ENCODE data around the gene FNBP1.

DNA sequence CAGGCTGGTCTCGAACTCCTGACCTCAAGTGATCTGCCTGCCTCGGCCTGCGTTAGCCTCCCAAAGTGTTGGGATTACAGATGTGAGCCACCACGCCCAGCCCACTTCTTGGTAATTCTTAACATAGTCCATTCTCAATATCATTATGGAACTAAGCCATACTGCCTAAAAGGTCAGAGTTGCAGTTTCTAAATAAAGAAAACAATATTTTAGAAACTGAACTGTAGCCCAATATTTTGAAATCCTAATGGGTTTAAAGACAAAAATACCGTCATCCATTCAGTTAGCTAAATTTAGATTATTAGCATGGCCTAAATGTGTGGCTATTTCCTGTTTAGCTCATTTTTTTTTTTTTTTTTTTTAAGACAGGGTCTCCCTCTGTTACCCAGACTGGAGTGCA lies 108.2 kb downstream of the FNBP1 start:
- TF ChIP-seq EMX1 (CRISPR knock-in tag; IDR thresholded peaks at IDR 0.05) (no peak), CREB1 (CRISPR knock-in tag; IDR thresholded peaks at IDR 0.05) (no peak), FOXK1 (CRISPR knock-in tag; IDR thresholded peaks at IDR 0.05) (no peak), ZBTB21 (CRISPR knock-in tag; IDR thresholded peaks at IDR 0.05; ENCODE audit: borderline replicate concordance) (no peak), JUN (CRISPR knock-in tag; IDR thresholded peaks at IDR 0.05) (no peak), ESRRA (CRISPR knock-in tag; IDR thresholded peaks at IDR 0.05; ENCODE audit: borderline replicate concordance) (no peak)
- TF ChIP-seq, protein P1, sequence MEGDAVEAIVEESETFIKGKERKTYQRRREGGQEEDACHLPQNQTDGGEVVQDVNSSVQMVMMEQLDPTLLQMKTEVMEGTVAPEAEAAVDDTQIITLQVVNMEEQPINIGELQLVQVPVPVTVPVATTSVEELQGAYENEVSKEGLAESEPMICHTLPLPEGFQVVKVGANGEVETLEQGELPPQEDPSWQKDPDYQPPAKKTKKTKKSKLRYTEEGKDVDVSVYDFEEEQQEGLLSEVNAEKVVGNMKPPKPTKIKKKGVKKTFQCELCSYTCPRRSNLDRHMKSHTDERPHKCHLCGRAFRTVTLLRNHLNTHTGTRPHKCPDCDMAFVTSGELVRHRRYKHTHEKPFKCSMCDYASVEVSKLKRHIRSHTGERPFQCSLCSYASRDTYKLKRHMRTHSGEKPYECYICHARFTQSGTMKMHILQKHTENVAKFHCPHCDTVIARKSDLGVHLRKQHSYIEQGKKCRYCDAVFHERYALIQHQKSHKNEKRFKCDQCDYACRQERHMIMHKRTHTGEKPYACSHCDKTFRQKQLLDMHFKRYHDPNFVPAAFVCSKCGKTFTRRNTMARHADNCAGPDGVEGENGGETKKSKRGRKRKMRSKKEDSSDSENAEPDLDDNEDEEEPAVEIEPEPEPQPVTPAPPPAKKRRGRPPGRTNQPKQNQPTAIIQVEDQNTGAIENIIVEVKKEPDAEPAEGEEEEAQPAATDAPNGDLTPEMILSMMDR (IDR thresholded peaks at IDR 0.05) = no peak
- TF ChIP-seq, protein P2, sequence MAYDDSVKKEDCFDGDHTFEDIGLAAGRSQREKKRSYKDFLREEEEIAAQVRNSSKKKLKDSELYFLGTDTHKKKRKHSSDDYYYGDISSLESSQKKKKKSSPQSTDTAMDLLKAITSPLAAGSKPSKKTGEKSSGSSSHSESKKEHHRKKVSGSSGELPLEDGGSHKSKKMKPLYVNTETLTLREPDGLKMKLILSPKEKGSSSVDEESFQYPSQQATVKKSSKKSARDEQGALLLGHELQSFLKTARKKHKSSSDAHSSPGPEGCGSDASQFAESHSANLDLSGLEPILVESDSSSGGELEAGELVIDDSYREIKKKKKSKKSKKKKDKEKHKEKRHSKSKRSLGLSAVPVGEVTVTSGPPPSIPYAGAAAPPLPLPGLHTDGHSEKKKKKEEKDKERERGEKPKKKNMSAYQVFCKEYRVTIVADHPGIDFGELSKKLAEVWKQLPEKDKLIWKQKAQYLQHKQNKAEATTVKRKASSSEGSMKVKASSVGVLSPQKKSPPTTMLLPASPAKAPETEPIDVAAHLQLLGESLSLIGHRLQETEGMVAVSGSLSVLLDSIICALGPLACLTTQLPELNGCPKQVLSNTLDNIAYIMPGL (CRISPR knock-in tag; IDR thresholded peaks at IDR 0.05) = no peak
- TF ChIP-seq, protein P3, sequence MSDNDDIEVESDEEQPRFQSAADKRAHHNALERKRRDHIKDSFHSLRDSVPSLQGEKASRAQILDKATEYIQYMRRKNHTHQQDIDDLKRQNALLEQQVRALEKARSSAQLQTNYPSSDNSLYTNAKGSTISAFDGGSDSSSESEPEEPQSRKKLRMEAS (CRISPR knock-in tag; IDR thresholded peaks at IDR 0.05) = no peak
- TF ChIP-seq, protein P4, sequence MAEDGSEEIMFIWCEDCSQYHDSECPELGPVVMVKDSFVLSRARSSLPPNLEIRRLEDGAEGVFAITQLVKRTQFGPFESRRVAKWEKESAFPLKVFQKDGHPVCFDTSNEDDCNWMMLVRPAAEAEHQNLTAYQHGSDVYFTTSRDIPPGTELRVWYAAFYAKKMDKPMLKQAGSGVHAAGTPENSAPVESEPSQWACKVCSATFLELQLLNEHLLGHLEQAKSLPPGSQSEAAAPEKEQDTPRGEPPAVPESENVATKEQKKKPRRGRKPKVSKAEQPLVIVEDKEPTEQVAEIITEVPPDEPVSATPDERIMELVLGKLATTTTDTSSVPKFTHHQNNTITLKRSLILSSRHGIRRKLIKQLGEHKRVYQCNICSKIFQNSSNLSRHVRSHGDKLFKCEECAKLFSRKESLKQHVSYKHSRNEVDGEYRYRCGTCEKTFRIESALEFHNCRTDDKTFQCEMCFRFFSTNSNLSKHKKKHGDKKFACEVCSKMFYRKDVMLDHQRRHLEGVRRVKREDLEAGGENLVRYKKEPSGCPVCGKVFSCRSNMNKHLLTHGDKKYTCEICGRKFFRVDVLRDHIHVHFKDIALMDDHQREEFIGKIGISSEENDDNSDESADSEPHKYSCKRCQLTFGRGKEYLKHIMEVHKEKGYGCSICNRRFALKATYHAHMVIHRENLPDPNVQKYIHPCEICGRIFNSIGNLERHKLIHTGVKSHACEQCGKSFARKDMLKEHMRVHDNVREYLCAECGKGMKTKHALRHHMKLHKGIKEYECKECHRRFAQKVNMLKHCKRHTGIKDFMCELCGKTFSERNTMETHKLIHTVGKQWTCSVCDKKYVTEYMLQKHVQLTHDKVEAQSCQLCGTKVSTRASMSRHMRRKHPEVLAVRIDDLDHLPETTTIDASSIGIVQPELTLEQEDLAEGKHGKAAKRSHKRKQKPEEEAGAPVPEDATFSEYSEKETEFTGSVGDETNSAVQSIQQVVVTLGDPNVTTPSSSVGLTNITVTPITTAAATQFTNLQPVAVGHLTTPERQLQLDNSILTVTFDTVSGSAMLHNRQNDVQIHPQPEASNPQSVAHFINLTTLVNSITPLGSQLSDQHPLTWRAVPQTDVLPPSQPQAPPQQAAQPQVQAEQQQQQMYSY (CRISPR knock-in tag; IDR thresholded peaks at IDR 0.05) = no peak
- TF ChIP-seq, protein P5, sequence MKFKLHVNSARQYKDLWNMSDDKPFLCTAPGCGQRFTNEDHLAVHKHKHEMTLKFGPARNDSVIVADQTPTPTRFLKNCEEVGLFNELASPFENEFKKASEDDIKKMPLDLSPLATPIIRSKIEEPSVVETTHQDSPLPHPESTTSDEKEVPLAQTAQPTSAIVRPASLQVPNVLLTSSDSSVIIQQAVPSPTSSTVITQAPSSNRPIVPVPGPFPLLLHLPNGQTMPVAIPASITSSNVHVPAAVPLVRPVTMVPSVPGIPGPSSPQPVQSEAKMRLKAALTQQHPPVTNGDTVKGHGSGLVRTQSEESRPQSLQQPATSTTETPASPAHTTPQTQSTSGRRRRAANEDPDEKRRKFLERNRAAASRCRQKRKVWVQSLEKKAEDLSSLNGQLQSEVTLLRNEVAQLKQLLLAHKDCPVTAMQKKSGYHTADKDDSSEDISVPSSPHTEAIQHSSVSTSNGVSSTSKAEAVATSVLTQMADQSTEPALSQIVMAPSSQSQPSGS (CRISPR knock-in tag; IDR thresholded peaks at IDR 0.05; ENCODE audit: borderline replicate concordance, low read depth) = no peak
- TF ChIP-seq, protein P6, sequence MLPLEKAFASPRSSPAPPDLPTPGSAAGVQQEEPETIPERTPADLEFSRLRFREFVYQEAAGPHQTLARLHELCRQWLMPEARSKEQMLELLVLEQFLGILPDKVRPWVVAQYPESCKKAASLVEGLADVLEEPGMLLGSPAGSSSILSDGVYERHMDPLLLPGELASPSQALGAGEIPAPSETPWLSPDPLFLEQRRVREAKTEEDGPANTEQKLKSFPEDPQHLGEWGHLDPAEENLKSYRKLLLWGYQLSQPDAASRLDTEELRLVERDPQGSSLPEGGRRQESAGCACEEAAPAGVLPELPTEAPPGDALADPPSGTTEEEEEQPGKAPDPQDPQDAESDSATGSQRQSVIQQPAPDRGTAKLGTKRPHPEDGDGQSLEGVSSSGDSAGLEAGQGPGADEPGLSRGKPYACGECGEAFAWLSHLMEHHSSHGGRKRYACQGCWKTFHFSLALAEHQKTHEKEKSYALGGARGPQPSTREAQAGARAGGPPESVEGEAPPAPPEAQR (CRISPR knock-in tag; IDR thresholded peaks at IDR 0.05) = no peak
